K562 treated with DMSO at 1 percent for 4 hours (cell line): Measurements from ENCODE around the gene KEL. TPM values are rescaled to one million over a fixed set of nuclear protein-coding genes. Genes with fewer than 3 reads are reported as not detected.

Experiments used
- total RNA-seq: library from RNA; unstranded; fragments of 300-600 nt; gene quantifications from 2 replicates; pipeline ENCODE4 v1.2.3, GENCODE V29; 2022; ENCODE audit not compliant: insufficient read depth

KEL gene
- 18.9 and 25.1 TPM in 2 replicates for total RNA-seq

GRCh38 chr7:142961973-142962926 lies at the start of gene KEL:
Gene KEL (minus strand): TSS chr7:142962363. CDS start chr7:142962206, 157 bp downstream.

GRCh38 chr7:142939226-142939910 lies 22.8 kb downstream of the KEL start, which contains the start of gene LLCFC1:
Gene LLCFC1 (plus strand): TSS chr7:142939484. CDS start chr7:142939622, 138 bp downstream.

GRCh38 chr7:142933624-142934023 lies 28.5 kb downstream of the KEL start, which contains the start of gene TRPV5:
Gene TRPV5 (minus strand): TSS chr7:142933746. CDS start chr7:142933459, 287 bp downstream.

Other genes with a start within 250 kb of the KEL start
- gene PRSS1, start 212.9 kb downstream of the KEL start, total RNA-seq, result not detected in 2 replicates
- gene PRSS2, start 191.4 kb downstream of the KEL start, total RNA-seq, result 3.5 and 4.4 TPM in 2 replicates
- 2.4 and 2.5 TPM in 2 replicates for gene EPHB6, start 107.3 kb downstream of the KEL start, total RNA-seq
- 1.0 and 3.1 TPM in 2 replicates for gene TRPV6, start 76.6 kb downstream of the KEL start, total RNA-seq
- gene TRPV5, start 28.6 kb downstream of the KEL start, total RNA-seq, result not detected in 2 replicates
- not detected in 2 replicates for gene LLCFC1, start 22.9 kb downstream of the KEL start, total RNA-seq
- not detected in 2 replicates for gene OR9A2, start 64.8 kb upstream of the KEL start, total RNA-seq
- not detected in 2 replicates for gene OR6V1, start 90.0 kb upstream of the KEL start, total RNA-seq
- not detected in 2 replicates for gene PIP, start 169.7 kb upstream of the KEL start, total RNA-seq
- not detected in 2 replicates for gene TAS2R39, start 221.1 kb upstream of the KEL start, total RNA-seq